Activated effector memory CD4-positive, alpha-beta T cell treated with anti-CD3 and anti-CD28 coated beads, Interleukin-2, amount 50 U/mL, for 16 hours (primary cell): ENCODE measurements around the gene EPHA8.

ENCODE experiments used
- DNase-seq: peaks from one replicate; pipeline ENCODE4 v3.0.0-alpha.2; 2020

Gene EPHA8

DNA sequence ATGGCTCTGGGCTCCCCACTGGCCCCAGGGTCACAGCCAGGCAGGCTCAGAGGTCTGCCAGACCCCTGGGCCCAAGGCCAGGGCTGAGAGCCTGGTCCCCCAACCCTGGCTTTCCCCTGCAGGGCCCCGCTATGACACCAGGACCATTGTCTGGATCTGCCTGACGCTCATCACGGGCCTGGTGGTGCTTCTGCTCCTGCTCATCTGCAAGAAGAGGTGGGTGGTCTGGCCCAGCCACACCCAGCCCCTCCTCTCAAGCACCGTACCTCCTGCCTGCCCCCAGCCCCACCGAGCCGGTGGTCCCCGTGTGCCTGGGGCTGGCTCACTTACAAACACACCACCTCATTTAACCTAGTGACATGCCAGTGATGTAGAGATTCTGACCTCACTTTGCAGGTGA lies 31.8 kb downstream of the EPHA8 start:
- DNase-seq: no peak

DNA sequence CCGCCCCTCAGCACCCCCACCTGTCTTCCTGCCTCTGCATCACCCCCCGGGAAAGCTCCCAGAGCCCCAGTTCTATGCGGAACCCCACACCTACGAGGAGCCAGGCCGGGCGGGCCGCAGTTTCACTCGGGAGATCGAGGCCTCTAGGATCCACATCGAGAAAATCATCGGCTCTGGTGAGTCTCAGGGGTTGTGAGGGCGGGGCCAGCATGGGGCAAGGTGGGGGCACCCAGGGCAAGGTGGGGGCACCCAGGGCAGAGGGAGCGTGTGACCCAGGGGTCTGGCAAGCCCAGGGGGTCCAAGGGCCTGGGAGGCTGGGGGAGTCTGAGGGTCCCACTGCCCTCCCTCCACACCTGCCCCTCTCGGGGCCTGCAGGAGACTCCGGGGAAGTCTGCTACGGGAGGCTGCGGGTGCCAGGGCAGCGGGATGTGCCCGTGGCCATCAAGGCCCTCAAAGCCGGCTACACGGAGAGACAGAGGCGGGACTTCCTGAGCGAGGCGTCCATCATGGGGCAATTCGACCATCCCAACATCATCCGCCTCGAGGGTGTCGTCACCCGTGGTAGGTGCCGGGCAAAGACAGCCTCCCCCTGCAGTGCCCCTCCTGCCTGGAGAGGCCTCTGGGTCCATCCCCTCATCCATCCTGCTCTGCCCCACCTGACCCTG lies 34.1 kb downstream of the EPHA8 start:
- no peak for DNase-seq

DNA sequence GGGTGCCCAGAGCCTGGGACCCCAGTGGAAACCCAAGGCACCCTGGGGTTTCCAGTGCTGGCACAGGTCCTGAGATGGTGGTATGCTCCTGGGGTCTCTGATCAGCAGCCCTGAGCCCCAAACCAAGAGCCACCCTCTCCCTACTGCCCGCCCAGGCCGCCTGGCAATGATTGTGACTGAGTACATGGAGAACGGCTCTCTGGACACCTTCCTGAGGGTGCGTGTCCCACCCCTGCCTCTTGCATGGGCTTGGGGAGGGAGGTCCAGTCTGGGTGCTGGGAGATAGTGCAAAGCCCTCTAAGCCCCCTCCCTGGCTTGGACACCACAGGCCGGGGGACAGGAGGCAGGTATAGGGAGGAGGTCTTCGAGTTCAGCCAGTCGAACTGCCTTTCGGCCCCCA lies 34.7 kb downstream of the EPHA8 start:
- no peak for DNase-seq

DNA sequence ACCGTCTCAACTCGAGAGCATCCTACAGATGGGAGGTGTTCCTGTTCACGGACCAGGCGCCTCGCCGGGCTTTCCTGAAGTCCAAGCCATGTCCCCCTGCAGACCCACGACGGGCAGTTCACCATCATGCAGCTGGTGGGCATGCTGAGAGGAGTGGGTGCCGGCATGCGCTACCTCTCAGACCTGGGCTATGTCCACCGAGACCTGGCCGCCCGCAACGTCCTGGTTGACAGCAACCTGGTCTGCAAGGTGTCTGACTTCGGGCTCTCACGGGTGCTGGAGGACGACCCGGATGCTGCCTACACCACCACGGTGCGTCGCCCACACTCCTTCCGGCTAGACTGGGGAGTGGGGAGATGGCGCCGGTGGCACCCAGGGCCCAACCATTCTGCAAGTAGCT lies 35.4 kb downstream of the EPHA8 start:
- no peak for DNase-seq

DNA sequence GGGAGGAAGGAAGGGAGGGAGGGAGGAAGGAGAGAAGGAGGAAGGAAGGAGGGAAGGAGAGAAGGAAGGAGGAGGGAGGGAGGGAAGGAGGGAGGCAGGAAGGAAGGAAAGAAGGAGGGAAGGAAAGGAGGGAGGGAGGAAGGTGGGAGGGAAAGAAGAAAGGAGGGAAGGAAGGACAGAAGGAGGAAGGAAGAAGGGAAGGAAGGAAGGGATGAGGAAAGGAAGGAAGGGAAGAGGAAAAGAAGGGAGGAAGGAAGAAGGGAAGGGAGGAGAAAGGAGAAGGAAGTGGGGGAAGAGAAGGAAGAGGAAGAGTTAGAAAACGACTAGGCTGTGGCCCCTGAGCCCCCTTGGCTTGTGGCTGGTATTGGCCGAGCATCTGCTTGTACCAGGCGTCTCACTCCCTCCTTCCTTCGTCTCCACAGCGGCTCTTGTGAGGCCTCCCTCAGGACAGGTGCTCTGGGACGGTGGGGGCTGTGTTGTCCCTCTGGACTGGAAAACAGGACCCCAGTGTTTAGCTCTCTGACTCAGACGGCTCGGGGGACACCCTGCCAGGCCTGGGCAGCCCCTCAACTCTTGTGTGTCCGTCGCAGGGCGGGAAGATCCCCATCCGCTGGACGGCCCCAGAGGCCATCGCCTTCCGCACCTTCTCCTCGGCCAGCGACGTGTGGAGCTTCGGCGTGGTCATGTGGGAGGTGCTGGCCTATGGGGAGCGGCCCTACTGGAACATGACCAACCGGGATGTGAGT lies 37.0 kb downstream of the EPHA8 start:
- DNase-seq: no peak

DNA sequence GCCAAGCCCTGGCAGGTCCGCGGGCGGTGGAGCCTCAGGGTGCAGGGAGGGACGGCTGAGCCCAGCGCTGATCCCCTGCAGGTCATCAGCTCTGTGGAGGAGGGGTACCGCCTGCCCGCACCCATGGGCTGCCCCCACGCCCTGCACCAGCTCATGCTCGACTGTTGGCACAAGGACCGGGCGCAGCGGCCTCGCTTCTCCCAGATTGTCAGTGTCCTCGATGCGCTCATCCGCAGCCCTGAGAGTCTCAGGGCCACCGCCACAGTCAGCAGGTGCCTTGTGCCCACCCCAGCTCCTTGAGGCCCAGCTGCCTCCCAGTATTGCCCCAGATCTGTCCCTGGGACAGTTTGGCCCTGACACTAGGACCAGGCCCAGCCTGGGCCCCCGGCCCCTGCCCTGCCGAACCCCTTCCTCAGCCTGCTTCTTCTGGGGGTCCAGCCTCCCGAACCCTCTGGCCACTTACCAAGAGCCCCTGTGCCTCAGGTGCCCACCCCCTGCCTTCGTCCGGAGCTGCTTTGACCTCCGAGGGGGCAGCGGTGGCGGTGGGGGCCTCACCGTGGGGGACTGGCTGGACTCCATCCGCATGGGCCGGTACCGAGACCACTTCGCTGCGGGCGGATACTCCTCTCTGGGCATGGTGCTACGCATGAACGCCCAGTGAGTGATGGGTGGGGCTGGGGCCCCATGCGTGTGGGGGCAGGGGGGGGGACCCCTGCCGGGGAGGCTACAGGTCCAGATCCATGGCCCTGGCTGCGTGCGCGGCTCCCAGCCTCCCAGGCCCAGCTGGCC lies 37.7 kb downstream of the EPHA8 start:
- no peak for DNase-seq

DNA sequence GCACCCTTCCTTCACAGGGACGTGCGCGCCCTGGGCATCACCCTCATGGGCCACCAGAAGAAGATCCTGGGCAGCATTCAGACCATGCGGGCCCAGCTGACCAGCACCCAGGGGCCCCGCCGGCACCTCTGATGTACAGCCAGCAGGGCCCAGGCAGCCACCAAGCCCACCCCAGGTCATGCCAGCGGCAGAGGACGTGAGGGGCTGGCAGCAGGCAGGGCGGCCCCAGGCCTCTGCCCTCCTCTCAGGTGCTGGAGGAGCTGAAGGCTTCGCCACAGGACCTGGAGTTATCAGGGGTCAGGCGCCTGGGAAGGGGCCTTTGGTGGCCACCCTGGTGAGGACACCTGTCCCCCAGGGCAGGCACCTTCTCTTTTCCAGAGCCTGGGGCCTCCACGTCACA lies 38.3 kb downstream of the EPHA8 start:
- no peak for DNase-seq

DNA sequence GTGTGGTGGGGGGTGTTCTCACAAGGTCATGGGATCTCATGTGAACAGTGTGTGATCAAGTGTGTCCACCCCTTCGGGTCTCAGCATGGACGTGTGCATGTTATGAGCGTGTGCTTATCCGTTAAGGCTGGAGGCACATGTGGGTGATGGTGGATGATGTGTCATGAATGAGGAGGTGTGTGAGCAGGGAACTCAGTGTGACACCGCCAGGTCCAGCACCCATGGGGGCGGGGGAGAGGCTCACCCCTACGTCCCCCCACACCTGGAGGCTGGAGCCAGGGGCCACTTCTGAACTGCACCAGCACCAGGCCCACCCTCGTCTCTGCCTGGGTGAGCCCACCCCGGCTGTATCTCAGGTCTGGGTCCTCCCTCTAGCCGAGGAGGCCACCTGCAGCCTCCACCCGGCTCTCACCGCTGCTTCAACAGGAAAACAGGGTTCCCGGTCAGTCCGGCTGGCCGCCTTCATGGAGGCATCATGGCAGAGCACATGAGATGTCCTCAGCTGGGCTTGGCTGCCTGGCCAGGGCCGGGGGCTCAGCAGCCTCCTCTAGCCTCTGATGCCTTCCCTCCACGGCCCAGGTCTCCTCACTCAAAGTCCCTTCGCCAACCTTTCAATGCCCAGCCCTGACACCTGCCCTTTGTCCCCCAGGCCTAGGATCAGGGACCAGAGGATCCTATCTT lies 38.9 kb downstream of the EPHA8 start:
- no peak for DNase-seq

DNA sequence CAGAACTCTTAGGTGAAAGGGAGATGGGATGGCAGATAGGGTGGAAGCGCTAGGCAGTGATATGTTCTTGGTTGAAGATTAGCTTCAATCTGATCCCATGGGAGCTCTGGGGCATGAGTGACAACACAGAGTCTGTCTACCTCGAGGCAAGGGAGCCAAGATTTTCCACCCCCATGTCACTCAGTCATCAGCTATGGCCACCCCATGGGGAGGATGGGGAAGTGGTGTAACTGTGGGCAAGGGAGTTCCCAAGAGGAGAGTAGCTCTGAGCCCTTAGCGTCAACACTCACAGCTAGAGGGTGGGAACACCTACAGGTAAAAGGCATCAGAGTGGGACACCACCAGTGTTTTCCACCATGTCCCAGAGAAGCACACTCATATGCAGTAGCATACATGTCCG lies 42.9 kb downstream of the EPHA8 start:
- DNase-seq: no peak

DNA sequence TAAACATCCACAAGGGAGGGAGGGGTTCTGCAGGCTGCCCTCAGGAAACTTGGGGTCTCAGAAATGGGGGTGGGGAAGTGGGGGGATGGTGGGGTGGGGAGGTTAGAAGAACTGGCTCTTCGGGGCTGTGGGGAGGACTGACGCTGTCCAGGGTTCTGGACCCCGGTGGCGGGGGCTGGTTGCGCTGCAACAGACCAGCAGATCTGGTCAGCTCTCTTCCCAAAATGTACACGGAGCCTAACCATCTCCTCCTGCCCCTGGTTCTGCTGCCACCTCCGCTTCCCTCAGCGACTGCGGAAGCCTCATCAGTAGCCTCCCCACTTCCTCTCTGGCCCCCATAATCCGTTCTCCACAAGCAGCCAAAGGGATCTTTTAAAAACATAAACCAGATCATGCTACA lies 43.9 kb downstream of the EPHA8 start:
- DNase-seq: no peak

DNA sequence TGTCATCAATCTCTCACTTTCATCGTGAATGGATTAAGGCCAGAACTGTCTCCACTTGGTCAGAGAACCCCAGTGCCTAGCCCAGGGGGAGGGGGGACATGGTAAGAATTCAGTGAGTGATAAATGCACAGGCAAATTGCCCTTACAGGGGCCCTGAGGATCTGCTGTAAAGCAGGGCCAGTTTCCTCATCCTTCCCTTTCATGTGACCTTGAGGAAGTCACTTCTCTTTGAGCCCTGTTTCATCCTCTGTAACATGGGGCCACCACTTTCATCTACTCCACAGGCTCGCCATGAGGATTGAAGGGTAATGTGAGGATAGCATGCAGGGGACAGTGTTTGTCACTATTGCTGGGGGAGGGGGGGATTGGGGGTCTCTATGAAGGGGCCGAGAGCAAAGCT lies 45.1 kb downstream of the EPHA8 start:
- DNase-seq: no peak

DNA sequence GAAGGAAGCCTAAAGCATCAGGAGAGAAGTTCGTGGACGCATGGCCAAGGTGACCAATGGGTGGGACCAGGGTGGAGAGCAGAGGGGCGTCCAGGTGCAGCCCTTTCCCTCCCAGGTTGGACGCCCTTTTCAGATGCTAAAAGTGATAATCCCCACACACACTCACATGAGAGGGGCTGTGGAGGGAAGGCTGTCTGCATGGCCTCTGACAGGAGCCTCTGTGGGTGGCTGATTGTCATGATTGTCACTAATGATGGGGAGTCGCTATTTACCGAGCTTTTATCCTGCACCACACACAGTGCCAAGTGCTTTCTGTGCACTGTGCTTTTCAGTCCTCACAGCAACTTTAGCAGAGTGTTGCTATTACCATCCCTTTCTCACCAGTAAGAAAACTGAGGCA lies 46.0 kb downstream of the EPHA8 start:
- no peak for DNase-seq

DNA sequence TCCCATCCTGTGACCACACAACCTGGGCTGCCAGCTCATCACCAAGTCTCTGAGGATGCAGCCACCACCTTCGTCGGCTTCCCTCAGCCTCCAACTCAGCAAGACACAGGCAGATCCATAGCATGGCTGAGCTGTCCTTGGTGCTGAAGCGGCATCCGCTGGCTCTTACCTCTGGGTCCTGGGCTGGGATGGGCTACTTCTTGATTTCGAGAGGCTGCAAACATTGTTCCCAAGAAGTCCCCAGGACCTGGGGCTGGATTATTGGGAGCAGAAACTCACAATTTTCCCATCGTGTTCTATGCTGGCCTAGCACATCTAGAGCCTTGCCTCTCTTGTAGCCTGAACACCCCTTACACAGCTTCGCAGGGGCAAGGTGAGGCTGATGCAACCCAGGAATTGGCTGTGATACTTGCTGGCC lies 48.2 kb downstream of the EPHA8 start:
- DNase-seq: no peak

DNA sequence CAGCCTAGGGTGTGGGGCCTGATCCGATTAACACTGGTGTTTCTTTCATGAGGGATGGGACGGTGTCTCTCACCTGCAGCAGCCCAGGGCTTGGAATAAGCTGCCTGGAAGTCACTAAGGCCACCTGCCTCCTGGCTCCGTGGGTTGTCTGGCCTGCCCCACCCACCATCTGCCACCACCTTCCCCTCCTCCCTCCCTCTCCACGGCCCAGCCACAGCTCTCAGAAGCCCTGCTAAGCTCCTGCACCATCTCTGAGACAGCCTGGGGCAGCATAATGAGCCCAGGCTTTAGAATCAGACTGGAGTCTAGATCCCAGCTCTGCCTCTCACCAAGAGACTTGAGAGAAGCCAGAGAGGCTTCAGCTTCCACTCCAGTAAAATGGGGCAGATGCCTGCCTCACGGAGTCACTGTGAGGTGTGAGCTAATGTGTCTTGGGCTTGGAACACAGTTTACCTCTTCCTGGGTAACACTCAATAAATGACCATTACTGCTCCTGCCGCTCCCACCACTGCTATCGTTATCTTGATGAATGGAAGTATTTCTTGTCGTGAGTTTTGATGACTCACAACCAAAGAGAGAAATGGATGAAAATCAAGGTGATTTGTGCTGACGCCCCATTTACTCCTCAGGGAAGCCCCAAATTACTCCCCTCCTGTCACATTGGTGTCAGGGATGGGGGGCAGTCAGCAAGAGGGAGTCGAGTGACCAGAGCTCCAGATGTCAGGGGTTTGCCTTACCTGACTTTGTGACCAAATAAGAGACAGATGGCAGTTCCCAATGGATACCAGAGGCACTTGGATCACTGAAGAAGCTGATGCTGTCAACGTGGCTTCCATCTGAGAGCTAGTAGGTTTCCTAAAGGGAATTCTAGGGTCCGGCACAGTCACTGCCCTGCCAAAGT lies 49.6 kb downstream of the EPHA8 start:
- no peak for DNase-seq

DNA sequence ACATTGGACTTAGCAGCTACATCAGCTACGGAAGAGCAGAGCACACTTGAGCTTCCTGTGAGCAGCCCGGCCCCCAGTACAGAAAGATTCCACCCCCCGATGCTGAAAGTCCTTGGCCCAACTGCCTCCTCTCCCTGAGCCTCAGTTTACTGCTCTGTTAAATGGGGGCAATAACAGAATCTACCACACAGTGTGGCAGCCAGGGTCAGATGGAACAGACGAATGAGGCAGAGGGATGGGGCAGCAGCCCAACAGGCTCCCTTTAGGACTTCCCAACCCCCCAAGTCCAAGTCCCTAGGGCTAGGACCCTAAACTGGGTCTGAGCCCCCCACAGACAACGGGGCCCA lies 50.3 kb downstream of the EPHA8 start:
- no peak for DNase-seq

DNA sequence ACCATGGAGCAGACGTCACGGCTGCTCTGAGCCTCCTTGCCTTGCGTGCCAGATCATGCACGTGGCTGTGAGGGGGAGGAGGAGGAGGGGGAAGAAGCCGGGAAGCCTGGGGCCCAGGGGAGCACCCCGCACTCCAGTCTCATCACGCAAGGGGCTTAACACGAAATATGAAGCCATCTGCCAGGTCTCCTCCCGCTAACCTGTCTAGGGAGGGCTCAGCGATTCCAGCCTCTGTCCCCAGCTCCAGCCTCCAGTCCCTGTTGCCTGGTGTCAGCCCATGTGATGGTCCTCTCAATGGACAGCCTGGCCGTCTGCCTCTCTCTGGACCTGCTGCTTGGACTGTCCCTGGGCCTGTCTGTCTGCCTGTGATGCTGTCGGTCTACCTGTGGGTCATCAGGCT lies 50.7 kb downstream of the EPHA8 start:
- no peak for DNase-seq

DNA sequence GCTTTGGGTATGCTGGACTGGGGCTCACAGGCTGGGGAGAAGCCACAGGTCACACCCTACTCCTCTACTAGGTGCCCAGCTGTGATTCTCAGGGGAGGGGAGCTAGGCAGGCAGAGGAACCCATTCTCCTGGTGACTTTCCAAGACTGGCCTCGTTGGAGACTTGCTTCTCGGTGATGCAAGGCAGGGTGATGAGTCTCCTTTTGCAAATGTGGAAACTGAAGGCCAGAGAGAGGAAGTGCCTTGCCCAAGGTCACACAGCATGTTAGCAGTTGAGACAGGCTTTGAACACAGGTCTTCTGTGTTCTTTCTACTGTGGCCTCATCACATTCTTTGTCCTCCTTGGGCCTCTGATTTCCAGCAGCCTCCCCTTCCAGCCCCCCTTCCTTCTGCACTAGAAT lies 52.6 kb downstream of the EPHA8 start:
- no peak for DNase-seq

DNA sequence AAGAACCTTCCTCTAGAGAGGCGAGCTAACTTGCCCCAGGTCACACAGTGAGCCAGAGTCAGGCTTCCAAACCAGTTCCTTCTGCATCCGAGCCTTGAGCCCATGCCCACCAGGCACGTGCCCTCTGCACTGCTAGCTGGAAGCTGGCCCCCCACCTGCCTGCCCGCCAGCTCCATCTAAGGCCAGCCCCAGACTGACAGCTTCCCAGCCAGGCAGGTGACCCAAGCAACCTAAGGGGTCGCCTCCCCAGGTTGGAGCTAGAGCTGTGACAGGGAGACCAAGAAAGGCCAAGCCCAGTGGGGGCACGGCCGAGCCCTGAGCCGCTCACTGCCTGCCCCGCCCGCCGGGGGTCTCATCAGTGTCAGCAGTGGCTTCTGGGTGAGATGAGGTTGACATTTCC lies 53.3 kb downstream of the EPHA8 start:
- no peak for DNase-seq

DNA sequence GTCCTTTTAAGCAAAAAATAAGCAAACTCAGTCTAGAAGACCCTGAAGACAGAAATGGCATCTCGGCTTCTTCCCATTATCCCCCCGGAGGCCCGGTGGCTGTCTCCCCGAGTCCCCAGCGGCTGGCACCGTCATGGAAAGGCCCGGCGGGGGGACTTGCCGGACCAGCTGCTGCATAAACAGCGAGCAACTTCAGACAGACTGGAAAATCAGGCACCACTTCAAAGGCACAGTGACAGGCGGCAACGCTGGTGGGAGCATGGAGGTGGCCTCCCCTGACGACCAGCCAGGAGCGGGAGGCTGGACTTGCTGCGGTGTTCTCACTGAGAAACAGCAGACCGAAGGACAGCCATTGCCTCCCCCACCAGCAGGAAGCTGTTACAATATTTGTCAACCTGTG lies 54.8 kb downstream of the EPHA8 start:
- no peak for DNase-seq

DNA sequence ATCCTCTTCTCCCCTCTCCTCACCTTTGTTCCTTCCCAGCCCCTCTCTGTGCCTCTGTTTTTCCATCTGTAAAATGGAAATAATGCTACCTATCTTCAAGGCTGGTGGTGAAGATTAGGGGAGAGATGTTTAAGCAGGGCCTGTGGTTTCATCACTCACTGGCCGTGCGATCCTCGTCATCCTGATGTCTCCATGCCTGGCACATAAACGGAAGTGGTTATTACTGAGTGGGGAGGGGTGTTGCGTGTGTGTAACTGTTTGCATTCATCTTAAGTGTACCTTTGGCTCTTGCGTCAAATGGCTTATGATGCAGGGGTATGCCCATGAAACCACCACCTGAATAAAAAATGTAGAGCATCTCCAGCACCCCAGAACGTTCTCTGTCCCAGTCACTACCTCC lies 56.0 kb downstream of the EPHA8 start:
- no peak for DNase-seq

DNA sequence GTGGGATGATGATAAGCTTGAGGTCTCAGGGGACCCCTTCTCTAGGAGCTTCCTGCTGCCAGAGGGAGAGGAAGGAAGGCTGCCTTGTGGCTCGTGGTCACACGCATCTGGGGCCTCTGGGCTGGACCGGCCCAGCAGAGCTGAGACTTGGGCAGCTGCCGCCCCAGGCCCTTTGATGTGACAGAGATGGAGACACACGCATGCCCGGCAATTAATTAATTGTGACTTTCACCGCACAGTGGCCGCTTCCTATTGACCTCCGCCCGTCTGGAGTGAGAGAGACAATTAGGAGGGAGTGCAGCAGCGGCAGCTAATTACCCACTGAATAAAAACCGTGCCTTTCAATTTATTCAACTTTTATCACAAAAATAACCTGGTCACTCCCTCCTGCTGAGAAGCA lies 56.5 kb downstream of the EPHA8 start:
- no peak for DNase-seq

DNA sequence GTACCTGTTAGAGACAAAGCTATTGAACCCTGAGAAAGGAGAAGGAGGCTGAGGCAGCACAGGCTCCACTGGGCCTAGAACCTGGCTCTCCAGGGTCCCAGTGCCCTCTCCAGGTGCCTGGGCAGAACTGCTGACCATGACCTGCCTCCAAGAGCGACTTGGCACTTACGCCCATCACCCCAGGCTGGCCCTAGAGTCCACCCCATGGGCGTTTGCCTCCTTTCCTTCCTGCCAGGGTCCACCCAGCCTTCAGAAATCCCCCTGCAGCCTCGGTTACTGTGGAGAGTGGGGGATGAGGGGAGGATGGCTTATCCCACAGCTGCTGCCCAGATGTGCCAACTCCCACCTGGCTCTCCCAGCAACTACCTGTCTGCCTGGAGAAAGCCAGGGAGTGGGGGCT lies 58.5 kb downstream of the EPHA8 start:
- no peak for DNase-seq
